MM.1S (cell line): ENCODE data around the gene IRF8.

Experiments used
- EZH2 ChIP-seq: fragments of 300-600 bp; sonication (generic); optimal IDR thresholded peaks from 2 replicates; pipeline ENCODE3; 2017; ENCODE audit warnings: low read depth, mild to moderate bottlenecking, antibody characterized with exemption, low read length, mixed read lengths
- EZH2phosphoT487 ChIP-seq: fragments of 300-600 bp; sonication (generic); IDR thresholded peaks from 2 replicates; pipeline ENCODE4 v1.6.1; 2018; ENCODE audit warnings: antibody characterized with exemption, low read length
- TF ChIP-seq, protein P1 (sequence below): fragments of 300-600 bp; sonication (generic); IDR thresholded peaks from 2 replicates; pipeline ENCODE4 v1.5.1; 2016; ENCODE audit warnings: antibody characterized with exemption, low read length, mixed read lengths

DNA sequence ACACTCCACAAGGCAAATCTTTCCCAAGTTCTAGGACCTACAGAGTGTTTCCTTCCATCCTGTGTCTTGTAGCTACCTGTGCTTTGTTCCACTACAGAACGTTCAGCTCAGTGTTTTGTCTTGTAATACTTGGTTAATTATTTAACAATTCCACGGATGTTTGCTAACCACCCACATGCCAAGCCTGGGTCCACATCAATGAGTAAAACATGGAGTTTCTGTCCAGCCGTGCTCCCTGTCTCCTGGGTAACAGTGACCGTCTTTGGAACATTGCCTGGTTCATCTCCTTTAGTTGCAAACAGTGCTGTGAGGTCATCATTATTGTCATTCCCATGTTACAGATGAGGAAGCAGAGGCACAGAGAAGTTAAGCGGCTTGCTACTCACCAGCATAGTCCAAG is 41.3 kb downstream of the IRF8 start:
- TF ChIP-seq, protein P1, sequence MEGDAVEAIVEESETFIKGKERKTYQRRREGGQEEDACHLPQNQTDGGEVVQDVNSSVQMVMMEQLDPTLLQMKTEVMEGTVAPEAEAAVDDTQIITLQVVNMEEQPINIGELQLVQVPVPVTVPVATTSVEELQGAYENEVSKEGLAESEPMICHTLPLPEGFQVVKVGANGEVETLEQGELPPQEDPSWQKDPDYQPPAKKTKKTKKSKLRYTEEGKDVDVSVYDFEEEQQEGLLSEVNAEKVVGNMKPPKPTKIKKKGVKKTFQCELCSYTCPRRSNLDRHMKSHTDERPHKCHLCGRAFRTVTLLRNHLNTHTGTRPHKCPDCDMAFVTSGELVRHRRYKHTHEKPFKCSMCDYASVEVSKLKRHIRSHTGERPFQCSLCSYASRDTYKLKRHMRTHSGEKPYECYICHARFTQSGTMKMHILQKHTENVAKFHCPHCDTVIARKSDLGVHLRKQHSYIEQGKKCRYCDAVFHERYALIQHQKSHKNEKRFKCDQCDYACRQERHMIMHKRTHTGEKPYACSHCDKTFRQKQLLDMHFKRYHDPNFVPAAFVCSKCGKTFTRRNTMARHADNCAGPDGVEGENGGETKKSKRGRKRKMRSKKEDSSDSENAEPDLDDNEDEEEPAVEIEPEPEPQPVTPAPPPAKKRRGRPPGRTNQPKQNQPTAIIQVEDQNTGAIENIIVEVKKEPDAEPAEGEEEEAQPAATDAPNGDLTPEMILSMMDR = no peak
- TF ChIP-seq EZH2 (no peak), EZH2phosphoT487 (no peak)
